ENCODE results near the gene ZNF79. TPM values are rescaled to one million over a fixed set of nuclear protein-coding genes. Genes with fewer than 3 reads are reported as not detected.

Gene ZNF79
- total RNA-seq, 2 donors from 2014 or later, result 14.3 to 14.5 TPM

DNA sequence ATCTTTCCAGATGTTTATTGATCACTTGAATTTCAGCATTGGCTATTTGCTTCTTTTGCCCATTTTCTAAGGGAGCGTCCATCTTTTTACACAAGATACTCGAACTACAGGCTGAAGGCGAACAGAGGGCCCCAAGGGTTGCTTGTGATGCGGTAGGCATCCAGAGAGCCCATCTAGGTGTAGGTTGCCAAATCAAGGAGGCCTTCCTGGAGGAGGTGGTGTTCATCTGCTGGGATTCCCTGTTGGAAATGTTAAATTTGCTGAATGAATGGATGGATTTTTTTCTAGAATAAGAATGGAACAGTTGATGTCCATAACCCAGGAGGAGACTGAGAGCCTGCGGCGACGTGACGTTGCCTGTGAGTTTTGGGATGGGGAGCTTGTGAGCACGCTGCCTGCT is 58.5 kb downstream of the ZNF79 start:
- no peak for TF ChIP-seq POLR2A (IDR thresholded peaks at IDR 0.05)
- no peak for TF ChIP-seq POLR2AphosphoS5 (IDR thresholded peaks at IDR 0.05)
- TF ChIP-seq CTCF (IDR thresholded peaks at IDR 0.05), result no peak
- H3K27ac ChIP-seq, result no peak overlapping the region
- H3K27me3 ChIP-seq (replicated peaks; ENCODE audit: insufficient read depth), result no peaks in the 10 kb centered on the region
- peaks cover 10 to 14% of the 10 kb centered on the region in 2 donors for H3K36me3 ChIP-seq
- DNase-seq (ENCODE audit: low spot score), result no peak
- no peaks in the 10 kb centered on the region for H3K4me1 ChIP-seq (replicated peaks)
- 98% methylated on average over 9 of the region's 9 CpGs for whole genome bisulfite sequencing
- H3K4me3 ChIP-seq, result no peak overlapping the region
- intact Hi-C loops (cut with DNase I), result no loop called here
- no peaks in the 10 kb centered on the region for H3K9me3 ChIP-seq

- intact Hi-C loops (cut with DNase I), result no loop called here
- no peak for DNase-seq (ENCODE audit: low spot score)
- TF ChIP-seq CTCF (IDR thresholded peaks at IDR 0.05) (no peak), POLR2A (IDR thresholded peaks at IDR 0.05) (no peak), POLR2AphosphoS5 (IDR thresholded peaks at IDR 0.05) (no peak)
- peaks cover 0 to 10% of the 10 kb centered on the region in 2 donors for H3K36me3 ChIP-seq
- H3K4me3 ChIP-seq, result no peak overlapping the region
- WGBS, result 82% methylated on average over 11 of the region's 11 CpGs
- H3K27ac ChIP-seq, result peak overlapping the region in 1 of 2 donors; percentile 17
- no peaks in the 10 kb centered on the region for H3K27me3 ChIP-seq (replicated peaks; ENCODE audit: insufficient read depth)
- H3K9me3 ChIP-seq, result no peaks in the 10 kb centered on the region
- no peaks in the 10 kb centered on the region for H3K4me1 ChIP-seq (replicated peaks)
Measured at GRCh38 chr9:127485995-127486394, 61.8 kb downstream of the ZNF79 start.

DNA sequence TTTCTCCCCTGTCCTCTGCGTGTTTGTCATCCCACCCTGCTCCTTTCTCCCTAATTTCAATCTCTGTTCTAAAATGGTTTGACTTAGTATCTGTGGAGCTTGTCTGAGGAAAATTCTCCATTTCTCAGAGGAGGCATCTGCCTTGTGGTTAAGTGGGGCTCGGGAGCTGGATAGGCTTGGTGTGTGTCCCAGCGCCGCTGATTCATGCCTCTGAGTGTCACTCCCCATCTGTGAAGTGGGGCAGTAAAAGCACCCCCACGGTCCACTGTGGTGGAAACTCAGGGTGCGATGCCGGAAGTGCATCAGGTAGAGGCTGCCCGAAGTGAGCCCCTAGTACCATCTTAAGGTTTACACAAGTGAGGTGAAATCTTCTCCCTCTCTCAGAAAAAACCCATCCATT is 64.8 kb downstream of the ZNF79 start:
- H3K27ac ChIP-seq, result no peak overlapping the region
- no peak for DNase-seq (ENCODE audit: low spot score)
- 85% methylated on average over 8 of the region's 8 CpGs for WGBS
- H3K9me3 ChIP-seq, result no peaks in the 10 kb centered on the region
- intact Hi-C loops (cut with DNase I), result no loop called here
- H3K4me3 ChIP-seq, result no peak overlapping the region
- TF ChIP-seq CTCF (IDR thresholded peaks at IDR 0.05) (no peak), POLR2AphosphoS5 (IDR thresholded peaks at IDR 0.05) (no peak), POLR2A (IDR thresholded peaks at IDR 0.05) (no peak)
- H3K27me3 ChIP-seq (replicated peaks; ENCODE audit: insufficient read depth), result no peaks in the 10 kb centered on the region
- H3K4me1 ChIP-seq (replicated peaks), result no peaks in the 10 kb centered on the region
- H3K36me3 ChIP-seq, result peaks cover 0 to 10% of the 10 kb centered on the region in 2 donors

DNA sequence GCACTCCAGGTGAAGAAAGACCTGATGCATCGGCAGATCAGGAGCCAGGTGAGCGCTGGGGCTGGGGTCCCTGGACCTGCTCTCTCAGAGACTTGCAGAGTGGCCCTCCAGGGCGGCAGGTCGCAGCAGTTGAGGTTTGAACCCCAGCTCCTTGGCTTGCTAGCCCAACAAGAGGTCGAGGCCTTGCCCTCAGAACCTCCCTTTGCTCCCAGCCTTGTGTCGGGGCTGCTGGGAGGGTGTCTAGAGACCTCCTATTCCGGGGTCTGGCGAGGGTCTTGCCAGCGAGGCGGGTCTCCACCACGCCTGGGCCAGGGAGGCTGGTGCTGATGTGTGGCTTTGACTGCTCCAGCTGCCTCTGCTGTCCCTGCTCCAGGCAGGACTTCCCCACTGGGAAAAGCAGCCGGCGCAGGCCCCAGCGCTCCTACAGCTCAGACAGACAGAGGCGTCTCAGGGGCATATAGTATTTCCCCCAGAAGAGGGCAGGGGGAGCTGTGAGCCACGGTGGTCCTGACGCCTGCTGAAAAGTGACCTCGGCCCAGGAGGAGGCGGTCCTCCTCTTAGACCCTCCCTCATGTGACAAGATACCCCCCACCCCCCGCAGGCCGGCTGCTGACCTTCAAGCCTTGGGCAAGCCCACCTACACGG is 65.4 kb downstream of the ZNF79 start:
- no peak for DNase-seq (ENCODE audit: low spot score)
- TF ChIP-seq POLR2AphosphoS5 (IDR thresholded peaks at IDR 0.05) (no peak), POLR2A (IDR thresholded peaks at IDR 0.05) (no peak), CTCF (IDR thresholded peaks at IDR 0.05) (no peak)
- intact Hi-C loops (cut with DNase I), result no loop called here
- 87% methylated on average over 19 of the region's 22 CpGs for WGBS
- no peak overlapping the region for H3K27ac ChIP-seq
- no peaks in the 10 kb centered on the region for H3K9me3 ChIP-seq
- H3K4me1 ChIP-seq (replicated peaks), result no peaks in the 10 kb centered on the region
- no peaks in the 10 kb centered on the region for H3K27me3 ChIP-seq (replicated peaks; ENCODE audit: insufficient read depth)
- H3K4me3 ChIP-seq, result no peak overlapping the region
- H3K36me3 ChIP-seq, result peaks cover 0 to 10% of the 10 kb centered on the region in 2 donors

DNA sequence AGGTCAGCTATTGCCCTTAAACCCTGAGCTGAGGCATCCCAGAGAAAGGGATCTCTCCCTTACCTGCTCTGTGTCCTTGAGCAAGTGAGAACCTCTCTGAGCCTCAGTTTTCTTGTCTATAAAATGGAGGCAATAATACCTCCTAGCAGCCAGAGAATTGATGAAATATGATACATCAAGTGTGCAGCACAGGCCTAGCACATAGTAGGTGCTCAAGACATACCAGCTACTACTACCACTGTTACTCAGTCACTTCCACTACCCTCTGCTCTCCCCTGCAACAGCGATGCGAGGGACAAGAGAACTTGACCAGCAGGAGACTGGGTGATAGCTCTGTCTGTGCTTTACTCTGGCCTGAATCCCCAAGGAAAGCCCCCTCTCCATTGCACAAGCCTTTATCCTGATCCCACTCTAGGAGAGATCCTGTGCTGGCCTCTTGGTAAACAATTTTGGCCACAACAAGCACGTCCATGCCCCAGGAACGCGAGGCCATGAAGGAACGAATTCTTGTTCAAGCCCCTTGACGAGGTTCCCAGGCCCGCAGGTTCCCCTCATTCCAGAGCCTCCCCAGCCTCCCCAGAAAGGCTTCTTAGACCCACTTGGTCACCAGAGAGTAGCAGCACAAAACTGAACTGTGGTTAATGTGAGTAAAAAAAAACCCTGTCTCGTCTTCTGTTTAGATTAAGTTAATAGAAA is 66.5 kb downstream of the ZNF79 start:
- Histone ChIP-seq H3K4me3 (no peak overlapping the region), H3K4me1 (replicated peaks) (peaks cover 9% of the 10 kb centered on the region), H3K9me3 (no peaks in the 10 kb centered on the region), H3K27ac (no peak overlapping the region), H3K36me3 (peaks cover 0 to 7% of the 10 kb centered on the region in 2 donors), H3K27me3 (replicated peaks; ENCODE audit: insufficient read depth) (no peaks in the 10 kb centered on the region)
- DNase-seq (ENCODE audit: low spot score), result no peak
- TF ChIP-seq POLR2AphosphoS5 (IDR thresholded peaks at IDR 0.05), result no peak
- 79% methylated on average over 9 of the region's 9 CpGs for WGBS
- intact Hi-C loops (cut with DNase I), result no loop called here

Data from prostate gland (tissue), 2 donors.